Measurements from ENCODE around the gene SAFB. TPM values are rescaled to one million over a fixed set of nuclear protein-coding genes. Genes with fewer than 3 reads are reported as not detected.

The SAFB gene
- total and polyA plus RNA-seq, 9 donors: 64.1 to 108 (median 75.2) TPM

DNA sequence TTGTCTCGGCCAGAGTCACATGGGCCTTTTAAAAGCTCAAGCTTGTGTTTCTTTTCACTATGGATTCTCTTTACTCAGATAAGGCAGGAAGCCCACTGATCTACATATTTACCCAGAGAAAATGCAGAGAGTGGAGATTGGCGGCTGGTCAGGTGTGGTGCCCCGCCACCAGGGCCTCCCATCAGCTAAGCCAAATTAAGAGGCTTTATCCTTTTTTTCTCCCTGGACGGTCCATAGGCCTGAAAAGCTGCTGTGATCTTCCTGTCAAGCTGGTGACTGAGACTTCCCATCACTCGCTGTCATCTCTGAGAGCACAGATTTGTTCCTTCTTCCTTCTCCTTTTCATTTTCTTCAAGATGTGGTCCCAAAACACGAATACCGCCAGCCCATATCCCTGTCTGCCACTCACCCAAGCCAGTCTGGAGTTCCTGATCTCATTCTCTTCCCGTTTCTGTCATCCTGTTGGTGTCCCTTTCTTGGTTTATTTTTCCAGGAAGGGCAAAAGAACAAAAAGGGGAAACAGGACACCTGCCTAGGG, 1.9 kb downstream of the SAFB start:
- WGBS, 3 donors: 25 to 36% (median 29%) methylated on average over 8 of the region's 8 CpGs
- Histone ChIP-seq H3K27me3 (no peaks in the 10 kb centered on the region), H3K36me3 (no peaks in the 10 kb centered on the region), H3K9me3 (no peaks in the 10 kb centered on the region), H3K27ac (no peak overlapping the region), H3K4me1 (ENCODE audit: insufficient read depth) (peaks cover 23% of the 10 kb centered on the region), H3K4me3 (peak overlapping the region; percentile 99)
- DNase-seq: no peak
- intact Hi-C loops (cut with DNase I): loop anchor here in 2 of 4 donors (5.0 to 10.0 kb wide), 2 partner anchors 52 to 60 kb away; partner anchors contain the start of genes HSD11B1L (in 1 of the 2) and MICOS13 (in 1 of the 2)
- TF ChIP-seq POLR2A (IDR thresholded peaks at IDR 0.05) (no peak), EP300 (IDR thresholded peaks at IDR 0.05) (no peak)
- TF ChIP-seq, protein P1, sequence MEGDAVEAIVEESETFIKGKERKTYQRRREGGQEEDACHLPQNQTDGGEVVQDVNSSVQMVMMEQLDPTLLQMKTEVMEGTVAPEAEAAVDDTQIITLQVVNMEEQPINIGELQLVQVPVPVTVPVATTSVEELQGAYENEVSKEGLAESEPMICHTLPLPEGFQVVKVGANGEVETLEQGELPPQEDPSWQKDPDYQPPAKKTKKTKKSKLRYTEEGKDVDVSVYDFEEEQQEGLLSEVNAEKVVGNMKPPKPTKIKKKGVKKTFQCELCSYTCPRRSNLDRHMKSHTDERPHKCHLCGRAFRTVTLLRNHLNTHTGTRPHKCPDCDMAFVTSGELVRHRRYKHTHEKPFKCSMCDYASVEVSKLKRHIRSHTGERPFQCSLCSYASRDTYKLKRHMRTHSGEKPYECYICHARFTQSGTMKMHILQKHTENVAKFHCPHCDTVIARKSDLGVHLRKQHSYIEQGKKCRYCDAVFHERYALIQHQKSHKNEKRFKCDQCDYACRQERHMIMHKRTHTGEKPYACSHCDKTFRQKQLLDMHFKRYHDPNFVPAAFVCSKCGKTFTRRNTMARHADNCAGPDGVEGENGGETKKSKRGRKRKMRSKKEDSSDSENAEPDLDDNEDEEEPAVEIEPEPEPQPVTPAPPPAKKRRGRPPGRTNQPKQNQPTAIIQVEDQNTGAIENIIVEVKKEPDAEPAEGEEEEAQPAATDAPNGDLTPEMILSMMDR (IDR thresholded peaks at IDR 0.05): no peak

DNA sequence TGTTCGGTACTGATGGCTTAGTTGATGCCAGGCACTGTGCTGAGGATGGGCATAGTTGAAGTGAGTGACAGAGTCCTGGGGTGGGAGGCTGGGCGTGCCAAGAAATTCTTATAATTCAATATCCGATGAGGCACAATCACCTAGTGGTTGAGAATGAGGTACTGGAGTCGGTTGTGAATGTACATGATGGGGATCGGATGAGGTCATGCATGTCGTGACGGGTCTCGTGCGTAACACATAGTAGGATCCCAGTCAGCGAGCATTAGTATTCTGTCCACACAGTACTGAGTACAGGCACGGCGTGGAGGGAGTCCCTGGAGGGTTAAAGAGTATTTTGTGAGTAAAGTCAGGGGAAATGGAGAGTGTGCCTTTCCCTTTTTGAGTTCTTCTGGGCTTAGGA, 2.8 kb downstream of the SAFB start:
- peaks cover 22% of the 10 kb centered on the region for H3K4me1 ChIP-seq (ENCODE audit: insufficient read depth)
- no peaks in the 10 kb centered on the region for H3K9me3 ChIP-seq
- DNase-seq: no peak
- intact Hi-C loops (cut with DNase I): loop anchor here in 2 of 4 donors (5.0 to 10.0 kb wide), 2 partner anchors 52 to 59 kb away; partner anchors contain the start of genes HSD11B1L (in 1 of the 2) and MICOS13 (in 1 of the 2)
- H3K4me3 ChIP-seq: no peak overlapping the region
- no peaks in the 10 kb centered on the region for H3K36me3 ChIP-seq
- 78 to 84% (median 81%) methylated on average over 12 of the region's 12 CpGs for WGBS, 3 donors
- TF ChIP-seq, protein P1 (IDR thresholded peaks at IDR 0.05): no peak
- TF ChIP-seq POLR2A (IDR thresholded peaks at IDR 0.05): no peak
- no peak for TF ChIP-seq EP300 (IDR thresholded peaks at IDR 0.05)
- H3K27ac ChIP-seq: no peak overlapping the region
- H3K27me3 ChIP-seq: no peaks in the 10 kb centered on the region

DNA sequence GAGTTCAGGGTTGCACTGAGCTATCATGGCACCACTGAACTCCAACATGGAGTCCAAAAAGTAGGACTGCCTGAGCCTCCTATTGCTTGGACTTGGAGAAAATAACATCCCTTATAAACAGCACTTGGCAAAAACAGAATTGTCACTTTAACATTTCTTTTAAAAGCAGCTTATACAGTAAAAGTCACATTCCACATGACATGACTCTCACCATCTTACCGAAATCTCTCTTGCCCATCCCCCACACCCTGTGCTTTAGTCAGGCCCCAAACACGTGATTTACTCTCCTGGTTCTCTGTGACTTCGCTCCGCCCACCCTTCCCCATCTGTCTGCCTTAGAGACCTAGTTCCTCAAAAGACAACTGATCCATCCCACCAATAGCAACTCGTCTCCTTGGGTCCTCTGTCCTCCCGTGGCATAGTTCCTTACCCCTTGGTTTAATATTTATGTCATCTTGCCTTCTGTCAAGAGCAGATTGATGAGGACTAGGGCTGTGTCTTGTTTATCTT, 4.6 kb downstream of the SAFB start:
- no peak for DNase-seq
- intact Hi-C loops (cut with DNase I): loop anchor here in 2 of 4 donors (5.0 to 10.0 kb wide), 2 partner anchors 50 to 57 kb away; partner anchors contain the start of genes HSD11B1L (in 1 of the 2) and MICOS13 (in 1 of the 2)
- H3K9me3 ChIP-seq: no peaks in the 10 kb centered on the region
- TF ChIP-seq EP300 (IDR thresholded peaks at IDR 0.05) (no peak), POLR2A (IDR thresholded peaks at IDR 0.05) (no peak)
- TF ChIP-seq, protein P1 (IDR thresholded peaks at IDR 0.05): no peak
- 60 to 66% (median 62%) methylated on average over 6 of the region's 6 CpGs for WGBS, 3 donors
- no peaks in the 10 kb centered on the region for H3K36me3 ChIP-seq
- H3K27me3 ChIP-seq: no peaks in the 10 kb centered on the region
- peaks cover 24% of the 10 kb centered on the region for H3K4me1 ChIP-seq (ENCODE audit: insufficient read depth)
- no peak overlapping the region for H3K4me3 ChIP-seq
- H3K27ac ChIP-seq: no peak overlapping the region

DNA sequence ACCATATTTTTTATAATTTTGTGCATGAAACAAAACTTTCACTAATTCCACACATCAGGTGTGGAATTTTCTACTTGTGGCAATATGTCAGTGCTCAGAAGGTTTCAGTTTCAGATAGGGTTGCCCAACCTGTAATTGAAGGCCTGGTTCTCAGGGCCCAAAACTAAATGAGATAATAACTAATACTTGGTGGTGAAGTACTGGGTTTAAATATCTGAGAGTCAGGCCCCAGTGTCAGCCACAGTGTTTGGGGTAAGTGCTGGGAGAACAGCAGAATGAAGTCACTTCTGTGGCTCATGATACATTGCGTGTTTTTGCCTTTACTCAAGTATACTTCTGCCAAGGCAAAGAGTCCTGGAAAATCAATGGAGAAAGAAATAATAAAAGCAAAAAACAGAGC, 5.6 kb downstream of the SAFB start:
- 45 to 67% (median 64%) methylated on average over 1 of the region's 1 CpG for WGBS, 3 donors
- H3K4me3 ChIP-seq: no peak overlapping the region
- intact Hi-C loops (cut with DNase I): loop anchor here in 2 of 4 donors (5.0 to 10.0 kb wide), 2 partner anchors 49 to 56 kb away; partner anchors contain the start of genes HSD11B1L (in 1 of the 2) and MICOS13 (in 1 of the 2)
- DNase-seq: no peak
- H3K27me3 ChIP-seq: no peaks in the 10 kb centered on the region
- H3K4me1 ChIP-seq (ENCODE audit: insufficient read depth): peaks cover 27% of the 10 kb centered on the region
- H3K9me3 ChIP-seq: no peaks in the 10 kb centered on the region
- no peak overlapping the region for H3K27ac ChIP-seq
- no peaks in the 10 kb centered on the region for H3K36me3 ChIP-seq
- TF ChIP-seq EP300 (IDR thresholded peaks at IDR 0.05) (no peak), POLR2A (IDR thresholded peaks at IDR 0.05) (no peak)
- TF ChIP-seq, protein P1 (IDR thresholded peaks at IDR 0.05): no peak

Data from ovary (tissue), 9 donors.